SU-DHL-6 (cell line): Measurements from ENCODE around the gene SETBP1.

Experiments used
- CTCF ChIP-seq: fragments of 200-600 bp; sonication (generic); IDR thresholded peaks from one replicate; pipeline ENCODE4 v1.5.1; 2017; ENCODE audit warnings: antibody characterized with exemption, mild to moderate bottlenecking, low read length, moderate library complexity; ENCODE audit not compliant: insufficient read depth, poor library complexity, severe bottlenecking
- EZH2phosphoT487 ChIP-seq: fragments of 200-600 bp; sonication (generic), shearing (Covaris generic); conservative IDR thresholded peaks from 2 replicates; pipeline ENCODE4 v1.6.1; 2018; ENCODE audit warnings: mild to moderate bottlenecking, antibody characterized with exemption, low read length, moderate library complexity, mixed read lengths

DNA sequence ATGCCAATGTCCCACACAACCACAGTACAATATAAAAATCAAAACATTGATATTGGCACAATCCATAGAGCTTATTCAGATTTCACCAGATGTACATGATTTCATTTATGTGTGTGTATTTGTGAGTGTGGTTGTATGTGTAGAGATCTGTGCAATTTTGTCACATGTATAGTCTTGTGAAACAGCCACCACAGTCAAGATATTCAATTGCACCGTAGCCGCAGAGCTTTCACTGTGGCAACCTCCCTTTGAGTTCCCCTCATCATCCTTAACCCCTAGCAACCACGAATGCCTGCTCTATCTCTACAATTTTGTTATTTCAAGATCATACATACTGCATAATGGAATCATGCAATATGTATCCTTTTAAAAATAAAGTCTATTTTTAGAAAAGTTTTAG lies 391.3 kb downstream of the SETBP1 start:
- no peak for TF ChIP-seq CTCF
- no peak for TF ChIP-seq EZH2phosphoT487
